Fibroblast of skin of back (primary cell): ENCODE results near the gene H2BW1. TPM values are rescaled to one million over a fixed set of nuclear protein-coding genes. Genes with fewer than 3 reads are reported as not detected.
"Not testable (repeated sequence)": the region's sequence is repeated elsewhere in the genome, so short reads cannot be mapped to it uniquely, and the experiment has no call there.

Experiments
- DNase-seq: peaks from one replicate; pipeline ENCODE4 v3.0.0-alpha.2; 2013
- polyA plus RNA-seq, 2 experiments: library from polyadenylated mRNA; unstranded; fragments of 120-200 nt; gene quantifications; one replicate each; pipeline ENCODE4 v1.2.1, GENCODE V29; 2013; ENCODE audit not compliant: insufficient read length in 2 of 2

H2BW1 gene
- not detected for polyA plus RNA-seq (2013, experiment 1 of 2; ENCODE audit: insufficient read length)
- polyA plus RNA-seq (2013, experiment 2 of 2; ENCODE audit: insufficient read length) = not detected

GRCh38 chrX:104013606-104014005 lies at the start of gene H2BW1:
Gene H2BW1 (minus strand): TSS chrX:104013708. CDS start chrX:104013576, 132 bp downstream.
- no peak for DNase-seq

DNA sequence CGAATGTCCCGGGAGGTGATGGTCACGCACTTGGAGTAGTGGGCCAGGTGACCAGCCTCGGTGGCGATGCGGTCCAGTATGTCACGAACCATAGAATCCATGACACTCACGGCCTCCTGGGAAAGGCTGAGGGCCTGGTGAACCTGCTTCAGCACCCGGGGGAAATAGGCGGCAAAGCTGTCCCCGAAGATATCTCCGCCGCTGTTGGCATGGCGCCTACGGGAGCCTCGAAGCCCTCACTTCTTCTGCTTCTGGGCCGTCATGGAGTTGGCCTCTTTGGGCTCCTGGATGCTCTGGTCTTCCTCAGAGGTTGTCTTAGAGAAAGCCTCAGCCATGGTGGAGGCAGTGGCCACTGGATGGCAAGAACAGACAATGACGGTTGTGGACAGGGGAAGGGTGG lies 49.1 kb upstream of the H2BW1 start:
- not testable (repeated sequence) for DNase-seq

DNA sequence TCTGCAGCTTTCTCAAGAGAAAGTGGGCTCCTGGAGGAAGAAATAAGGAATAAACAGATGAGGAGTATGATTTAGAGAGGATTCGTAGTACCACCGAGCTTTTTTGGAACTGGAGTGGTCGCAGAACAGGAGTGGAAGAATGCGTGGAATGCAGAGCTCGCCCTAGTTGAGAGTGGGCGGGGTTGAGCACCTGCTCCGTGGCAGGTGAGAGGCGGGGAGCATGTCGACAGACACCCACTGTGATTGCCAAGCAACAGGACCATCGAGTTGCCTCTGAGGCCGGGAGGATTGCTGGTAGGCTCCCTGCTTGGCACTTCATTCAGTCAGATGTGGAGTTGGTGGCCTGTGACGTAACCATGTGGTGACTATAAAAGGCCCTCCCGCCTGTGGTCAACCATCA lies 41.4 kb upstream of the H2BW1 start:
- DNase-seq = not testable (repeated sequence)

GRCh38 chrX:104047171-104047570 lies 33.7 kb upstream of the H2BW1 start:
- no peak for DNase-seq

DNA sequence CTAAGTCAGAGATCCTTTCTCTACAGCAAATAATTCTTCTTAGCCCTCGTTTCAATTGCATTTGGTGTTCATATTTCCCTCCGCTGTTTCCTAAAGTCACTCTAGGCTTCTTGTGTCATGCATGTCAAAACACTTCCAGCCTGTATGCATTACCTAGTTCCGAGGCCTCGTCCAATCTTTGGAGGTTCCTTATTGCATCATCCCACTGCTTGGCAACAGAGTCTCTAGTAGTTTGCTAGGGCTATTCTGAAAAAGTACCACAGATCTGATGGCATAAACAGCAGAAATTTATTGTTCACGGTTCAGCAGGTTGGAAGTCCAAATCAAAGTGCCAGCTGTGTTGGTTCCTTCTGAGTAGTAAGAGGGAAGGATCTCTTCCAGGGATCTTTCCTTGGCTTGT lies 32.1 kb upstream of the H2BW1 start:
- DNase-seq = no peak

- DNase-seq = no peak
Observed at GRCh38 chrX:104041003-104041402, 27.5 kb upstream of the H2BW1 start.

DNA sequence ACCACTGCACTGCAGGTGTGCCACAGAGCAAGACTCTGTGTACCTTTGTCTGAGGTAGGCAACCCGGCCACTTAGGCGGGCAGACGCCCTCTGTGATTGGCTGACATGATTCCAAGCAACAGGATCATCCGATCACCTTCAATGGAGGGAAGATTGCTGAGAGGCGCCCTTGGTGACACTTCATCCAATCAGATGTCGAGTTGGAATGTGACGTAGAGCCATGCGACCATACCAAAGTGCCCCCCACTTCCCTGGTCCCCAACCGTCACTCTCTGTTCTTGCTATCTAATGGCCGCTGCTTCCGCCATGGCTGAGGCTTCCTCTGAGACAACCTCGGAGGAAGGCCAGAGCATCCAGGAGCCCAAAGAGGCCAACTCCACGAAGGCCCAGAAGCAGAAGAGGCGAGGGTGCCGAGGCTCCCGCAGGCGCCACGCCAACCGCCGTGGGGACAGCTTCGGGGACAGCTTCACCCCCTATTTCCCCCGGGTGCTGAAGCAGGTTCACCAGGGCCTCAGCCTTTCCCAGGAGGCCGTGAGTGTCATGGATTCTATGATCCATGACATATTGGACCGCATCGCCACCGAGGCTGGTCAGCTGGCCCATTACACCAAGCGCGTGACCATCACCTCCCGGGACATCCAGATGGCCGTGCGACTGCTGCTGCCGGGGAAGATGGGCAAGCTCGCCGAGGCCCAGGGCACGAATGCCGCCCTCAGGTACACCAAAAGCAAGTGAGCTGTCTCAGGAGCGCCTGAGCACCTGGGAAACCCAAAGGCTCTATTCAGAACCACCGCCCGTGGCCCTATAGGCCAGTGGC lies 26.4 kb upstream of the H2BW1 start, which contains the start of gene H2BW2:
H2BW2 (plus strand) TSS at position 268 of the 817 bp plus-strand sequence; CDS start at position 307, 39 bp downstream.
- no peak for DNase-seq

- no peak for DNase-seq
Observed at GRCh38 chrX:104018126-104018525, 4.6 kb upstream of the H2BW1 start.

DNA sequence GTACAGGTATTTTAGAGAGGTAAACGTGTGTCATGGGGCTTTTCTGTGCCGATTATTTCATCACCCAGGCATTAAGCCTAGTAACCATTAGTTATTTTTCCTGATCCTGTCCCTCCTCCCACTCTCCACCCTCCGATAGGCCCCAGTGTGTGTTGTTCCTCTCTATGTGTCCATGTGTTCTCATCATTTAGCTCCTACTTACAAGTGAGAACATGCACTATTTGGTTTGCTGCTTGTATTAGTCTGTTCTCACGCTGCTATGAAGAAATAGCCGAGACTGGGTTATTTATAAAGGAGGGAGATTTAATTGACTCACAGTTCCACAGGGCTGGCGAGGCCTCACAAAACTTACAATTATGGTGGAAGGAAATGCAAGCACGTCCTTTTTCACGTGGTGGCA lies 2.1 kb upstream of the H2BW1 start:
- DNase-seq = not testable (repeated sequence)

DNA sequence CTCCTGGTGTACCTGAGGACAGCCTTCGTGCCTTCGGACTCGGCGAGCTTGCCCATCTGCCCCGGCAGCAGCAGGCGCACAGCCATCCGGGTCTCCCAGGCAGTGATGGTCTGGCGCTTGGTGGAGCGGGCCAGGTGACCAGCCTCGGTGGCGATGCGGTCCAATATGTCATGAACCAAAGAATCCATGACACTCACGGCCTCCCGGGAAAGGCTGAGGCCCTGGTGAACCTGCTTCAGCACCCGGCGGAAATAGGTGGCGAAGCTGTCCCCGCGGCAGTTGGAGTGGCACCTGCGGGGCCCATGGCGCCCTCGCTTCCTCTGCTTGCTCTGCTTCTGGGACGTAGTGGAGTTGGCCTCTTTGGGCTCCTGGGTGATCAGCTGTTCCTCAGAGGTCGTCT lies 350 bp downstream of the H2BW1 start:
- DNase-seq = no peak

DNA sequence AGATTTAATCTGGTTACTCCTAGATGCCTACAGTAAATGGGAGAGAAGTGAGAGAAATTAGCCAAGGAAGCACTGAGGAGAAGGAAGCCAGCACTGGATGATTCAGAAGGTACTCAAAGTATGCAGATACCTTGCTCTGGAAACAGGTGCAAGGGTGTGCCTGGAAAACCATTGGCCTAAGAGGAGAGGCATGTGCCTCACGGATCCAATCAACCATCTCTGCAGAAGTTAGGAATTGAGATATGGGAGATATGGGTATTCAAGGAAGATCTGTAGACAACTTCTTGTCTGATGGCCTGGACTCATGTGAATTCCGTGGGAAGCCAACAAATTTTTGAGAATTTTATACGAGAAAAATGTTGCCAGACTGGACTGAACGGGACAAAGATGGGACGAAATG lies 4.7 kb downstream of the H2BW1 start:
- no peak for DNase-seq

GRCh38 chrX:103999234-103999633 lies 14.3 kb downstream of the H2BW1 start:
- DNase-seq = no peak

DNA sequence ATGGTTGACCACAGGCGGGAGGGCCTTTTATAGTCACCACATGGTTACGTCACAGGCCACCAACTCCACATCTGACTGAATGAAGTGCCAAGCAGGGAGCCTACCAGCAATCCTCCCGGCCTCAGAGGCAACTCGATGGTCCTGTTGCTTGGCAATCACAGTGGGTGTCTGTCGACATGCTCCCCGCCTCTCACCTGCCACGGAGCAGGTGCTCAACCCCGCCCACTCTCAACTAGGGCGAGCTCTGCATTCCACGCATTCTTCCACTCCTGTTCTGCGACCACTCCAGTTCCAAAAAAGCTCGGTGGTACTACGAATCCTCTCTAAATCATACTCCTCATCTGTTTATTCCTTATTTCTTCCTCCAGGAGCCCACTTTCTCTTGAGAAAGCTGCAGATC lies 30.0 kb downstream of the H2BW1 start:
- DNase-seq = not testable (repeated sequence)

DNA sequence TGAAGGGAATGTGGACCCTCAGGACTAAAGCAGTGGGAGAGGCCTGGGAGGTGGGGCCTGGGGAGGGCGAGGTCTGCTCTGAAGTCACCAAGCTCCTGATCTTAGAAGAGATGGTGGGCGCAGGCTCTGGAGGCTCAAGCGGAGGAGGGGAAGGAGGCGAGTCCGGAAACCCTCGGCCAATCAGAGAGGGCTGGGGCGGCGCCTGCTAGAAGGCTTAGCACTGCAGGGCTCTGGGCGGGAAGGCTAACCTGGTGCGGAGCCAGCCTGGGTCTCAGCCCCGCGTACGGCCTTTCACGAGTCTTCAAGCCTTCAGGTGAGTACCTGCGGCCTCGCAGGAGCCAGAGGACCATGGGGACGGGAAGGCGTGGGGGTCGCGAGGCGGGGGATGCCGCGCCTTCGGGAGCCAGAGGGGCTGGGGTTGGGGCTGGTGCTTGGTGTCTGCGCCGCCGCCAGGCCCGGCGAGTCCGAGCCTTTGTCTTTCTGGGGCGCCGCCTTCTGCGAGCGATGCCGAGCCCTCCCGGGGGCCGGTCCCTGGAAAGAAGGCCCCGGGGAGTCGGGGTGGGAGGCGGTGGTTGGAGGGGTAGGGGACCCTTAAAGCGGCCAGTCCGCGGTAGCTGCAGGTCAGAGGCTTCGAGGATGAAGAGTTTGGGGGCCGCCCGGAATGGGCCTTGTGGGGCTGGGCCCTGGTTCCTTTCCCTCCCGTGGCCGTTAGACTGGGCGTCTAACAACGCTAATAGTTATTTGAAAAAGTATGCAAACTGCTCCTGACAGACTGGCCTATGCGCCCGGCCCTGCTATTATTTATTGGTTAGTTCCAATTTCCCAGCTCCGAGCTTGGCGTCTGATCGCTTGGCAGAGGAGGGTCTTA lies 50.9 kb downstream of the H2BW1 start, which contains the start of gene TMSB15B:
TMSB15B (plus strand) TSS at position 217 of the 868 bp plus-strand sequence.
- not testable (repeated sequence) for DNase-seq
